NT2/D1 (cell line): ENCODE data around the gene CACNA2D3.

Experiments
- SUZ12 ChIP-seq: IDR thresholded peaks from 2 replicates; pipeline ENCODE4 v1.6.1; 2011; ENCODE audit not compliant: insufficient read length, insufficient read depth; ENCODE audit errors: extremely low read depth
- YY1 ChIP-seq: IDR thresholded peaks from 2 replicates; pipeline ENCODE4 v1.6.1; 2011; ENCODE audit not compliant: insufficient read length, insufficient read depth

DNA sequence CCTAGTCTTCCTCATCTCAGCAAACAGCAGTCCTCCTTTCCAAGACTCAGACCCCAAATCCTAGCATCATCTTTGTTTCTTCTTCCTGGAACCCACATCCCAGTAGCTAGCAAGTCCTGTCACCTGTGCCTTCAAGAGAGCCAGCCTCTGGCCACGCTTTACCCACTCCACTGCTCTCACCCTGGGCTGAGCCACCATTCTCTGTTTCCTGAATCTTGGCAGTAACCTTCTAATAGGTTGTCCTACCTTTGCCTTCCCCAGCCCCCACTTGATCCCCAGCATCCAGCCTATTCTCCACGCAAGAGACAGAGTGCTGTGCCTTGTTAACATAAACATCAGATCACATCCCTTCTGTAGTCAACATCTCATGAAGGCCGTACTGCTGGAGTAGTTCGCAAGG, 482.1 kb downstream of the CACNA2D3 start:
- TF ChIP-seq YY1: no peak
- TF ChIP-seq SUZ12: no peak
